OCI-LY7 (cell line): Measurements from ENCODE around the gene ACIN1. TPM values are rescaled to one million over a fixed set of nuclear protein-coding genes. Genes with fewer than 3 reads are reported as not detected.

Experiments
- BruUV-seq: library from RNA; stranded (reverse); fragments of 400-500 nt; replicated peaks from 2 replicates; lab custom pipeline; 2021; lab: Mats Ljungman, UMichigan
- CTCF ChIA-PET: fragments of 300-600 bp; sonication (Branson Sonifier 250); formaldehyde crosslinking; loops from one replicate; lab custom pipeline; 2022; ENCODE audit warnings: antibody characterized with exemption; ENCODE audit not compliant: unreplicated experiment; lab: Charles Lee
- POLR2A ChIA-PET: fragments of 300-600 bp; sonication (Branson Sonifier 250); formaldehyde crosslinking; loops from one replicate; lab custom pipeline; 2022; ENCODE audit warnings: antibody characterized with exemption; lab: Charles Lee
- DNase-seq: peaks from one replicate; pipeline ENCODE4 v3.0.0-alpha.2; 2015; ENCODE audit warnings: low spot score
- H2AFZ ChIP-seq: fragments of 200-600 bp; sonication (generic), shearing (Covaris generic); 2 replicates; pipeline ENCODE4 v1.6.1; 2014; ENCODE audit warnings: mild to moderate bottlenecking, antibody characterized with exemption, low read length, moderate library complexity
- H3K27ac ChIP-seq: fragments of 200-600 bp; sonication (generic); 2 replicates; pipeline ENCODE4 v1.5.1; 2014; ENCODE audit warnings: mixed run types, low read depth, mild to moderate bottlenecking, moderate library complexity, low read length, inconsistent platforms; ENCODE audit not compliant: poor library complexity, severe bottlenecking
- H3K36me3 ChIP-seq: fragments of 200-600 bp; sonication (generic); 2 replicates; pipeline ENCODE4 v1.6.1; 2014; ENCODE audit warnings: mild to moderate bottlenecking, antibody characterized with exemption, low read length, moderate library complexity, mixed read lengths; ENCODE audit not compliant: insufficient read depth
- H3K4me1 ChIP-seq: fragments of 200-600 bp; sonication (generic); 2 replicates; pipeline ENCODE4 v1.5.1; 2014; ENCODE audit warnings: mild to moderate bottlenecking, low read length; ENCODE audit not compliant: insufficient read depth, poor library complexity, severe bottlenecking
- H3K4me2 ChIP-seq: fragments of 200-600 bp; sonication (generic); 2 replicates; pipeline ENCODE4 v1.6.1; 2014; ENCODE audit warnings: mild to moderate bottlenecking, low read length
- H3K4me3 ChIP-seq: fragments of 200-600 bp; sonication (generic); 2 replicates; pipeline ENCODE4 v1.5.1; 2014; ENCODE audit warnings: mild to moderate bottlenecking, low read depth, low read length; ENCODE audit not compliant: poor library complexity, severe bottlenecking
- H3K79me2 ChIP-seq: fragments of 200-600 bp; sonication (generic); 2 replicates; pipeline ENCODE4 v1.6.1; 2016; ENCODE audit warnings: low read depth, mild to moderate bottlenecking, low read length, moderate library complexity, mixed read lengths; ENCODE audit not compliant: insufficient read depth
- H3K9me2 ChIP-seq: fragments of 200-600 bp; sonication (generic); 2 replicates; pipeline ENCODE4 v1.6.1; 2016; ENCODE audit warnings: mild to moderate bottlenecking, low read length, mixed read lengths; ENCODE audit not compliant: insufficient read depth
- H3K9me3 ChIP-seq: fragments of 200-600 bp; sonication (generic); 2 replicates; pipeline ENCODE4 v1.6.1; 2014; ENCODE audit warnings: mild to moderate bottlenecking, mixed run types, low read length, mixed read lengths
- H4K20me1 ChIP-seq: fragments of 200-600 bp; sonication (generic); 2 replicates; pipeline ENCODE4 v1.6.1; 2014; ENCODE audit warnings: mild to moderate bottlenecking, antibody characterized with exemption, low read length, moderate library complexity, mixed read lengths; ENCODE audit not compliant: insufficient read depth
- EZH2phosphoT487 ChIP-seq: fragments of 200-600 bp; sonication (generic); IDR thresholded peaks from 2 replicates; pipeline ENCODE4 v1.6.1; 2018; ENCODE audit warnings: low read depth, borderline replicate concordance, mild to moderate bottlenecking, mixed run types, antibody characterized with exemption, low read length, moderate library complexity, mixed read lengths
- intact Hi-C: fragments of 100-400 bp; cut with micrococcal nuclease; formaldehyde crosslinking; loops from one replicate; pipeline ENCODE4 v1.10.0; 2022; ENCODE audit not compliant: unreplicated experiment
- total RNA-seq, 2 experiments: library from RNA; depleted of rRNA in 1 of 2; stranded (reverse); fragments of >200 nt in 1 of 2; shearing (Covaris generic) in 1 of 2; gene quantifications; 2 replicates each; pipeline ENCODE4 v1.2.3, GENCODE V29; 2014 to 2022
- TF ChIP-seq, protein P1 (sequence below): fragments of 200-600 bp; sonication (generic); conservative IDR thresholded peaks from 2 replicates; pipeline ENCODE4 v1.5.1; 2014; ENCODE audit warnings: mild to moderate bottlenecking, antibody characterized with exemption, low read length, moderate library complexity, mixed read lengths

ACIN1 gene
- total RNA-seq, 2 experiments from 2014 or later, result 107 to 206 TPM

GRCh38 chr14:23105348-23105824 lies 10.4 kb upstream of the ACIN1 start:
- Histone ChIP-seq H3K36me3 (no peaks in the 10 kb centered on the region), H3K4me3 (no peak overlapping the region), H3K9me3 (no peaks in the 10 kb centered on the region), H4K20me1 (no peaks in the 10 kb centered on the region), H3K9me2 (no peaks in the 10 kb centered on the region), H3K4me1 (no peaks in the 10 kb centered on the region), H3K4me2 (no peak overlapping the region), H3K79me2 (no peaks in the 10 kb centered on the region), H3K27ac (no peak overlapping the region), H2AFZ (no peak overlapping the region)
- no TSS peak for BruUV-seq
- CTCF ChIA-PET, result no interaction called here
- intact Hi-C loops, result no loop called here
- DNase-seq, result no peak
- TF ChIP-seq, protein P1, sequence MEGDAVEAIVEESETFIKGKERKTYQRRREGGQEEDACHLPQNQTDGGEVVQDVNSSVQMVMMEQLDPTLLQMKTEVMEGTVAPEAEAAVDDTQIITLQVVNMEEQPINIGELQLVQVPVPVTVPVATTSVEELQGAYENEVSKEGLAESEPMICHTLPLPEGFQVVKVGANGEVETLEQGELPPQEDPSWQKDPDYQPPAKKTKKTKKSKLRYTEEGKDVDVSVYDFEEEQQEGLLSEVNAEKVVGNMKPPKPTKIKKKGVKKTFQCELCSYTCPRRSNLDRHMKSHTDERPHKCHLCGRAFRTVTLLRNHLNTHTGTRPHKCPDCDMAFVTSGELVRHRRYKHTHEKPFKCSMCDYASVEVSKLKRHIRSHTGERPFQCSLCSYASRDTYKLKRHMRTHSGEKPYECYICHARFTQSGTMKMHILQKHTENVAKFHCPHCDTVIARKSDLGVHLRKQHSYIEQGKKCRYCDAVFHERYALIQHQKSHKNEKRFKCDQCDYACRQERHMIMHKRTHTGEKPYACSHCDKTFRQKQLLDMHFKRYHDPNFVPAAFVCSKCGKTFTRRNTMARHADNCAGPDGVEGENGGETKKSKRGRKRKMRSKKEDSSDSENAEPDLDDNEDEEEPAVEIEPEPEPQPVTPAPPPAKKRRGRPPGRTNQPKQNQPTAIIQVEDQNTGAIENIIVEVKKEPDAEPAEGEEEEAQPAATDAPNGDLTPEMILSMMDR, result no peak
- no peak for TF ChIP-seq EZH2phosphoT487
- POLR2A ChIA-PET, result no interaction called here

GRCh38 chr14:23104591-23105347 lies 9.8 kb upstream of the ACIN1 start, which contains the start of gene CIROP:
CIROP (minus strand) TSS chr14:23104989; CDS start chr14:23104920, 69 bp downstream.
- no peaks in the 10 kb centered on the region for H3K79me2 ChIP-seq

More at GRCh38 chr14:23104591-23105347, 9.8 kb upstream of the ACIN1 start, which contains the start of gene CIROP:
- H2AFZ ChIP-seq, result no peak within 1 kb of the TSS
- H3K4me3 ChIP-seq, result no peak within 1 kb of the TSS
- H3K27ac ChIP-seq, result no peak within 1 kb of the TSS
- no peaks in the 10 kb centered on the region for H3K9me3 ChIP-seq
- BruUV-seq, result no TSS peak
- DNase-seq, result no peak
- no peaks in the 10 kb centered on the region for H3K4me1 ChIP-seq
- no peaks in the 10 kb centered on the region for H3K36me3 ChIP-seq
- POLR2A ChIA-PET, result interaction anchor here (0.7 kb wide), 1 partner anchor 494 kb away, joined by 3 read pairs; no protein-coding TSS in a partner anchor
- CTCF ChIA-PET, result no interaction called here
- no peak within 1 kb of the TSS for H3K4me2 ChIP-seq
- H4K20me1 ChIP-seq, result no peaks in the 10 kb centered on the region
- H3K9me2 ChIP-seq, result no peaks in the 10 kb centered on the region
- intact Hi-C loops, result no loop called here
- no peak for TF ChIP-seq EZH2phosphoT487
- TF ChIP-seq, protein P1, result no peak
